GM19397 (cell line): Measurements from ENCODE around the gene AGTPBP1.
"Not testable (repeated sequence)": the region's sequence is repeated elsewhere in the genome, so short reads cannot be mapped to it uniquely, and the experiment has no call there.

ENCODE experiments used
- ATAC-seq: cut with Tn5 transposase; IDR thresholded peaks from one replicate; pipeline ENCODE4 v1.9.1; 2021; ENCODE audit warnings: mild to moderate bottlenecking, moderate library complexity; ENCODE audit not compliant: unreplicated experiment

AGTPBP1 gene

DNA sequence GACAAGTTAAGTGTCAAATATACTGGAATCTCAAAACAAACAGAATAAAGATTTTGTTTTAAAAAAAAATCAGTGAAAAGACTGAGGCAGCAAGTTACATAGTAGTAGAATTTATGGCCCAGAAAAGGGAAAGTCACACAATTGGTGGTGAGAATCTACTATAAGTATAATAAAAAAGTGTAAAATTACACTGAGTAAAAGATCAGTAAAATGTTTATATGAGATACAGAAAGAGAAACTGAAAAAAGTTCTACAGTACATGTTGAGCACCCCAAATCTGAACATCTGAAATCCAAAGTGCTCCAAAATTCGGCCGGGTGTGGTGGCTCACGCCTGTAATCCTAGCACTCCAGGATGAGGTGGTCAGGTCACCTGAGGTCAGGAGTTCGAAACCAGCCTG lies 15.0 kb downstream of the AGTPBP1 start:
- ATAC-seq = no peak

DNA sequence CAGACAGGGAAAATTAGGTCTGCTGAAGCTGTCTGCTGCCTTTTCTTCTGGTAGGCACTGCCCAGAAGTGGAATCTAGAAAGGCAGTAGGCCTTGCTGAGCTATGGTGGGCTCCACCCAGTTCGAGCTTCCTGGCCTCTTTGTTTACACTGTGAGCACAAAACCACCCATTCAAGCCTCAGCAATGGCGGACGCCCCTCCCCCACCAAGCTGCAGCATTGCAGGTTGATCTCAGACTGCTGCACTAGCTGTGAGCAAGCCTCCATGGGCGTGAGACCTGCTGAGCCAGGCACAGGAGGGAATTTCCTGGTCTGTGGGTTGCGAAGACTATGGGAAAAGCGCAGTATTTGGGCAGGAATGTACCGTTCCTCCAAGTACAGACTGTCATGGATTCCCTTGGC lies 18.5 kb downstream of the AGTPBP1 start:
- no peak for ATAC-seq

DNA sequence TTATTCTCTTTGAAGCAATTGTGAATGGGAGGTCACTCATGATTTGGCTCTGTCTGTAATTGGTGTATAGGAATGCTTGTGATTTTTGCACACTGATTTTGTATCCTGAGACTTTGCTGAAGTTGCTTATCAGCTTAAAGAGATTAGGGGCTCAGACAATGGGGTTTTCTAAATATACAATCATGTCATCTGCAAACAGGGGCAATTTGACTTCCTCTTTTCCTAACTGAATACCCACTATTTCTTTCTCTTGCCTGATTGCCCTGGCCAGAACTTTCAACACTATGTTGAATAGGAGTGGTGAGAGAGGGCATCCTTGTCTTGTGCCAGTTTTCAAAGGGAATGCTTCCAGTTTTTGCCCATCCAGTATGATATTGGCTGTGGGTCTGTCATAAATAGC lies 22.3 kb downstream of the AGTPBP1 start:
- ATAC-seq = not testable (repeated sequence)

DNA sequence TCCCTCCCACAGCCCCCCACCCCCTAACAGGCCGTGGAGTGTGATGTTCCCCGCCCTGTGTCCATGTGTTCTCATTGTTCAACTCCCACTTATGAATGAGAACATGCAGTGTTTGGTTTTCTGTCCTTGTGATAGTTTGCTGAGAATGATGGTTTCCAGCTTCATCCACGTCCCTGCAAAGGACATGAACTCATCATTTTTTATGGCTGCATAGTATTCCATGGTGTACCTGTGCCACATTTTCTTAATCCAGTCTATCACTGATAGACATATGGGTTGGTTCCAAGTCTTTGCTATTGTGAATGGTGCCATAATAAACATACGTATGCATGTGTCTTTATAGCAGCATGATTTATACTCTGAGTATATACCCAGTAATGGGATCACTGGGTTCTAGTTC lies 23.9 kb downstream of the AGTPBP1 start:
- not testable (repeated sequence) for ATAC-seq

DNA sequence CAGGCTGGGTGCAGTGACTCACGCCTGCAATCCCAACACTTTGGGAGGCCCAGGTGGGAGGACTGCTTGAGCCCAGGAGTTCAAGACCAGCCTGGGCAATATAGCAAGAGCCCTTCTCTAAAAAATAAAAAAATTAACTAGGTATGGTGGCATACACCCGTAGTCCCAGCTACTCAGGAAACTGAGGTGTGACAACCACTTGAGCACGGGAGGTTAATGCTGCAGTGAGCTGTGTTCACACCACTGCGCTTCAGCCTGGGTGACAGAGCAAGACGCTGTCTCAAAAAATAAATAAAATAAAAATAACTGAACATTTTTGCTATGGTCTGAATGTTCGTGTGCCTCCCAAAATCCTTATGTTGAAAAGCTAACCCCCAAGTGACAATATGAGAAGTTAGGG lies 24.5 kb downstream of the AGTPBP1 start:
- no peak for ATAC-seq

DNA sequence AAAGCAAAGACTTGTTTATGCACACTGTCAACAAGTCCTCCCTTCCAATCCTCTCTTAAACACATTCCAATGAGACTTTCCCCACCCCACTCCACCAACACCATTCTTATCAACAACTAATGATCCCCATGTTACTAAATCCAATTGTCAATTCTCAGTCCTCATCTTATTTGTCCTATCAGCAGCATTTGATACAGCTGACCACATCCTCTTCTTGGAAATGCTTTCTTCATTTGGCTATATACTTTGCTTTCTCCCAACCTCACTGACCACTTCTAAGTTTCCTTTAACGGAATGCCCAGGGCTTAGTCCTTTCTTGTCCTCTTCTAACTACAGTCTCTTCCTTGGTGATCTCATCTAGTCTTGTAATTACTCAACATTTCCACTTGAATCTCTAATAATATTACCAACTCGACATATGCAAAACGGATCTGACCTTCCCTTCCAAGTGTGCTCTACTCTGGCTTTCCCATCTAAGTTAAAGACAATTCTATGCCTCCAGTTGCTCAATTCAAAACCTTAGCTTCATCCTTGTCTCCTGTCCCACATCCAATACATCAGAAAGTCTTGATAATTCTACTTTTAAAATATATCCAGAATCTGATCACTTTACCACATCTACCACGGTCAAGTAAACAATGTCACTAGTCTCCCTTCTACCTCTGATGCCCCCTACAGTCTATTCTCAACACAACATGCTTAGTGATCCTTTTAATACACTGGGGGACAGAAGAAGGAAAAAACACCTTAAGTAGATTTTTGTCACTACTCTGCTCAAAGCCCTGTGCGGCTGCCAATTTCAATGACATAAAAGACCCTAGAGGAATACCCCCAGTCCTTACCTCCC lies 25.5 kb downstream of the AGTPBP1 start:
- ATAC-seq = peak; percentile 62

DNA sequence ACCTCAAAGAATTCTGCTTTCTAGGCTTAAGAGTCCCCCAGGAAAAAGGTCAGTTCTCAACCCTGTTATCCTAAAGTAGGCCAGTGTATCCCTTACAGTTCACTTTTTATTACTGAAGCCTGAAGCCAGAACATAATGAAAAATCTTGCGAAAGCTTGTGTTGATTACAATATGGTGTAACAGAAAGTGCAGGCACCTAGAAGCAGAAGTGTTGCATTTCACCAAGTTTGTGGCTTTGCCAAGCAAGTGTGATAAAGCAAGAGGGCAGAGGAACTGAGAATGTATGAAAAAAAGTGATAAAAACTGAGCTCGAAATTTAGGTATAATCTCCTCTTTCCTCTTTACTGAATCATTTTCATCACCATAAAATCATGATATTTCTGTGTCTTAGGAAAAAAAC lies 26.2 kb downstream of the AGTPBP1 start:
- ATAC-seq = peak; percentile 56

DNA sequence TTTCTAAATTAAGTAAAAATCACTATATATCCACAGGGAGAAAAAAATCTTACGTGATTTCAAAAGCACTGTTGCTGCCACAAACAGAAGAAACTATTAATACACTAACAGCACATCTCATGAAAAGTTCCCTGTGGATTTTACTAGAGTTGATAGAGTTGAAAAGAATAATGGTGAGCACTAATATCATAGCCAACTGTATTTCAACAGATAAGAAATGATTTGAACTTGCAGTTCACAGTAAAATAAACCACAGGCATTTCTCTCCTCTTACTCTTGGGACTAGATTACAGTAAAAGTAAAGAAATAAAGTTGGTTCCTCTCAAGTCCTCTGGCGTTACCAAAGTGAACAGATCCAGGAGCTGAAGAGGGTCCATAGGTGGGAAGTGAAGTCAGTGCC lies 27.9 kb downstream of the AGTPBP1 start:
- ATAC-seq = no peak

DNA sequence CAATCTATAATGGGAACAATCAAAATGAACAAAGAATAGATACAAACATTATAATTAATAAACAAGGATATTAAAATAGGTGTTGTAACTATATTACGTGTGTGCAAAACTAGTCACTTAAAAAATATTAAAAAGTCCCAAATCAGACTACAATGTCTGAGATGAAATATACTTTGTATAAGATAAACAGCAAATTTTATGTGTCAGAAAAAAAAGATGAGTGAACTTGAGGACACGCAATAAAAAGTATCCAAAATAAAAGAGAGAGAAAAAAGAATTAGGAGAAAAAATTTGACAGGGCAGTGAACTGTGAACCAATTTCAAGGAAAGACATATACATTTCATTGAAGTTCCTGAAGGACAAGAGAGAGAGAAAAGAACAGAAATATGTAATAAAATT lies 37.0 kb downstream of the AGTPBP1 start:
- ATAC-seq = no peak

DNA sequence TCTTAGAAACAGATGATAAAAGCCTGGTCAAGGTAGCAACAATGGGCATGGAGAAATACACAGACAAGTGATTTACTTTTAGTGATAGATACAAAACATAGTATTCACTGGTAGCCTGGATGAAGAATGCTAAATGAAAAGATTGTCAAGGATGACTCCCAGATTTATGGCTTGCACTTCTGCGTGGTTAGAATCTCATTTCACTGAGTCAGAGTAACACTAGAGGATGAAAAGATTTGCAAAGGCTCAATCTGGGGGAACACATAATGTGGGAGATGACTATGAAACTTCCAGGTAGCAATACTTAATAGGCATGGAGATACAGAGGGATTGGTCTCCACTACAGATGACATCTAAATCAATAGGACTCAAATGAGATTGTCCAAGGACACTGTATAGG lies 38.4 kb downstream of the AGTPBP1 start:
- ATAC-seq = no peak

DNA sequence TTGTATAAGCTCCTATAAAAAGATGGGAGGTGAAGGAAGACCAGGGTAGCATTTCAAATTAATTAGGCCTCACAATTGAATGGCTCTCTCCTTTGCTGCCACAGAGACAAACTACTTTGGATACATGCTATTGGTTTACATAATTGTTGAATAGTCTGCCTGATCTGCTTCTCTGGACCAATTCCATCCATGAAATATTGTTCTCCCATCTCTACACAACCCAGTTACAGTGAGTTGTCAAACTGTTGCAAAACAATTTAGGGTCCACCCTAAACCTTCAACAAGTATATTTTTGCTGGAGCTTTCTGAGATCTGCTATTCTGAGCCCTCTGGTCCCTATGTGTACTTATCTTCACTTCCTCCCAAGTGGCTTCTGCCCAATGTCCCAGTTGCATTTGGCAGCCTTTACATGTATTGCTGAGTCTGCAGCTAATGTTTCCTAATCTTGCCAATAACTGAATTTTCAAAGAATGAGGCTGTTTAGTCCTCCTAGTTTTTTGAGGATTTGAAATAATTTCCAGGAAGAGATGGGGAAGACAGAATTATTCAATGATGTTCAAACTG lies 38.9 kb downstream of the AGTPBP1 start:
- ATAC-seq = no peak

DNA sequence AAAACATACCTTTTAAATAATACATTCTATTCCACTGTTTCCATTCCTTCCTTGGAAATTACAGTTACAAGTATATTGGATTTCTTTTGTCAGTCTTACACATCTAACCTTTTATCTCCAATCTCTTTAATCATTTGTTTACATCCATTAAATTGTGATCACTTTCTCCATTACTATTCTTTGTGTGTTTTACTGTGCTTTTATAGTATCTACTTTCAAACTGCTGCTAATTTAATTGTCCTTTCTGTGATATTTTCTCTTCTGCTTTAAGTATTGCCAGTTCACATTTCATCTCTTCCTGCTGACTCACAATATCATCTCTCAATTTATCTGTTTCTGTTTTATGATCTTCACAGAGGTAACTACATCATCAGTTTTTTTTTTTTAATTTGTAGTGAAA lies 39.6 kb downstream of the AGTPBP1 start:
- no peak for ATAC-seq

DNA sequence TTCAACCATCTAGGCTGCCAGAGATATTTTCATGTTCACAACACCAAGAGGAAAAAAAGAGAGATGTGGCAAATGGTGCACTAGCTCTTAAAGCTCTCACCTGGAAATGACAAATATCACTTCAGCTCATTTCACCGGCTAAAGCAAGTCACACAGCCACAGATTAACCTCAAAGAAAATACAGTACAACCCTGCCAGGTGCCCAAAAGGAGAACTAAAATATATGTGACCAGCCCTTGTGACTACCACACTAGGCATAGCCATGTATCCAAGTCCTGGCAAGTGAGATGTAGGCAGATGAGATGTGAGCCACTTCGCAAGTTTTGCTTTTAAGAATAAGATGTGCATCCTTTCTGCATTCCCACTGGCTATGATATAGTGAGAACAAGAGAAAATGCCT lies 41.4 kb downstream of the AGTPBP1 start:
- no peak for ATAC-seq

DNA sequence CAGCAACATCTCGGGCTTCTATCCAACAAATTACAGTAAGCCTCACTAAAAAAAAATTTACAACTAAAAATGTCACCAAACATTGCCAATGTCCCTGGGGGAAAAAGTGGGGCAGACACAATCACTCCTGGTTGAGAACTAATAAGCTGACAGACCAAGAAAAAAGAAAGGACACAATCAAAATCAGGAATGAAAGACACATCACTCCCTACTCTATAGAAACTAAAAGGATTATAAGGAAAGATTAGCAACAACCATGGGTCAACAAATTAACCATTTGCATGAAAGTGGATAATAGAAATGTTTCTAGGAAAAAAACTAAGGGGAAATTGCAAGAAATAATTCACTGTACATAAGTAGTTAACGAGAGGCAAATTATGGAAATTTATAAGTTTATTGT lies 53.4 kb downstream of the AGTPBP1 start:
- no peak for ATAC-seq

DNA sequence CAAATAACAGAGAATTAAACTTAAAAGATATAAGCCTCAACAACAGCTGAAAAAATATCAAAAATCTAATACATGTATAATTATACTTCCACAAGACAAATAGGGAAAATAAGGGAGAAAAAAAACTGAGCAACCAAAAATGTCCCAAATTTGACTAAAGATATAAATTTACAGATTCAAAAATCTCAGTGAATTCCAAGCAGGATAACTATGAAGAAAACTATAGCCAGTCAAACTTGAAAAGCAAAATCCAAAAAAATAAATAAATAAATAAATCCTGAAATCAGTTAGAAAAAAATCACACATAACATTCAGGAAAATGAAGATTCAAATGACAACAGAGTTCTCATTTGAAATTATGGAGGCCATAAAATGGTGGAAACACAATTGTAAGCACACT lies 56.7 kb downstream of the AGTPBP1 start:
- ATAC-seq = no peak

DNA sequence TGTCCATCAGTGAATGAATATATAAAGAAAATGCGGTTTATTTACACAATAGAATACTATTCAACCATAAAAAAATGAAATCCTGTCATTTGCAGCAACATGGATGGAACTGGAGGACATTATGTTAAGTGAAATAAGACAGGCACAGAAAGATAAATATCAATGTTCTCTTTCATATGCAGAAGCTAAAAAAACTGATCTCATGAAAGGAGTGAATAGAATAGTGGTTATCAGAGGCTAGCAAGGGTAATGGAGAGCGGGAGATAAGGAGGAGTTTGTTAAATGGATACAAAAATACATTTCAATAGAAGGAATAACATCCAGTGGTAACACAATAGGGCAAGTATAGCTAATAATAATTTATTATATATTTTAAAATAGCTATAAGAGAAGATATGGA lies 65.0 kb downstream of the AGTPBP1 start:
- ATAC-seq = no peak

DNA sequence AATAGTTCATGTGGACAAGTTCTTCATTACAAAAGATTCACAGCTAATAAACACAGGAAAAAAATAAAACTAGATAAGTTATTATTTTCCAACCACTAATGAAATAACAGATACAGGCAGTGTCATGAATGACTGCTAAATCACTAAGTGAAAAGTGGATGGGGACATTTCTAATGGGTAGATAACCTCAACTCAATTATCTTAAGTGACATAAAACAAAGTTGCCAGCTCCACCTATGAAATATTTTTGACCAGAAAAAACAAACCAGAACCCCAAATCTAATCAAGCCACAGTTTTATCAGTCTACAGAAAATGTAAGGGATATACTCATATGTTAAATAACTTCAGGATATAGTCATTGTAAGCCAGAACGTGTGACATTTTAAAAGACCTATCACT lies 74.4 kb downstream of the AGTPBP1 start:
- ATAC-seq = no peak

DNA sequence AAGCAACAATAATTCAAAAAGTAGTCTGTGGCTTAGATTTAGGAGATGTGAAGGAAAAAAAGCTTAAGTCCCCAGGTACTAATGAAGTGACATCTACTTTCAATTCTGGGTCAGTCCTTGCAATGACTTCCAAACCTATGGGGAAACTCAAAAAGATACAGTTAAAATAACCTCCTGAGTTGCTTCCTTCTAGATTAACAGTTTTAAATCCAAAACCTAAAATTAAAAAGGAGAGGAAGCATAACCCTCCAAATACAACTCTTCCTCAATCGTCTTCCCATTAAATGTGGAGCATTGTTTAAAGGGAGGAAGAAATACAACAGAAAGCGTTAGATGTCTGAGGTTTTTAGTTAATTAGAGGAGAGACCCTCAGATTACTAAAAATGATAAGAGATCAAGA lies 75.7 kb downstream of the AGTPBP1 start:
- no peak for ATAC-seq

DNA sequence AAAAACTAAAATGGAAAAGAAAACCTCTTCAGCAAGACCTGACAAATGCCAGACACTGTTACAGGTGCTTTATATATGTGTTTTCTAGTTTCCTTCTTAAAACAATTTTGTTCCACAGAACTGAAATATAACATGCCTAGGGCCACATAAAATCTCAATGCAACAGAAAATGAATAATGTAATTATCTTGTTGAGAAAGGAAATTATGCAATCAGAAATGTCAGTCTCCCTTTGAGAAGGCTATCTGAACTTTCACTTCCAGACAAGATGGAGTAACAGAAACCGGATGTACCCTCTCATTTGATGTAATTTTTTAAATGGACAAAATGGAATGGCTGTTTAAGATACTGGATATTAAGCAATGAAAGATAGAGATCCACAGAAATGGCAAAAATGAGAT lies 79.2 kb downstream of the AGTPBP1 start:
- no peak for ATAC-seq

DNA sequence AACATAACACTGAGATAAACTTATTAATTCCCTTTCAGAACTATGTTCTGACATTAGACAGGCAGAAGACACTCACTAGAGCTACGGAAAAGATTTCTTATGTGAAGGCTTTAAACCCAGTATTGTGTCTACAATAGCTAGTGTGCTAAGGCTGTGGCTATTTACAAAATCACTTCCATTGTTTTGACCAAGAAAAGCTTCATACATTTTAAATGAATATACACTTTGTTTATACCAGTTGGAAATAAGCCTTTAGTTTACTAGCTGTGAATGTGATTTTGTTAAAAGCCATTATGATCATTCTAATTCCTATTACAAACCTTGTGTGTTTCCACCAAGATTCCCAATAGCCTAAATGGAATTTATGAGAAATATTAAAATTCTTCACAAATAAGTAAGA lies 83.0 kb downstream of the AGTPBP1 start:
- no peak for ATAC-seq

DNA sequence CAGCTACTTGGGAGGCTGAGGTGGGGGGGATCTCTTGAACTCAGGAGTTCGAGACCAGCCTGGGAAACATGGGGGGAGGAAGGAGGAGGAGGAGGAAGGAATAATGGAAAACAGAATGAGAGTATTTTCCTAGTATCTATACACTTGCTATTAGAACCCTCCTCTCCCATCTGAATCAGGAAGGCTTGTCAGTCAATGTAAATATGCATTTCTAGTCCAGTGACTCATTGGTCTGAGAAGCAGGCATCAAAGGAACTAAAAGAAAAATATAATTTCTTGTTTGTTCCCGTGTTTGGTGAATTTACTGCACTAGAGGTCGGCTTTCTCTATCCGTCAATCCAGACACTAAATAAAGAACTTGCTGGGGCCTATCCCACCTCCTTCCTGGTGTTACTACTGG lies 88.6 kb downstream of the AGTPBP1 start:
- ATAC-seq = no peak

DNA sequence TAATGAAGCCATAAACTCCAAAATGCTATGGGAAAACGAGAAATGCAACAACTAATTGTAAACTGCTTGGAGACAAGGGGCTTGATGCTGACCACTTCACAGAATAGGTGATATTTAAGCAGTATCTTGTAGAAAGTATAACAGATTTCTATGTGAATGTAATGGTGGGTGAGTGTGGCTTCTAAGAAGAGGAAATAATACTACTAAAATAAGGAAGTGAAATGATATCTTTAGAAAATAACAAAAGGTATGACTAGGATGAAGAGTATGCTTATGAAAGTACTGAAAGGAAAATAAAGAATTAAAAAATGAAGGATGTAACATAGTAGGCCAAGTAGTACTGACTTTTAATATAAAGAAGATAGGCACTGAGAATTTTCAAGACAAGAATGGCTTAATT lies 94.2 kb downstream of the AGTPBP1 start:
- peak; percentile 66 for ATAC-seq
